H9 (cell line): Measurements from ENCODE around the gene VDR. TPM values are rescaled to one million over a fixed set of nuclear protein-coding genes. Genes with fewer than 3 reads are reported as not detected.

Experiments used
- DNase-seq: peaks from one replicate; pipeline ENCODE4 v3.0.0-alpha.2; 2017
- H2AFZ ChIP-seq: one replicate; pipeline ENCODE4 v1.6.1; 2013; ENCODE audit warnings: mild to moderate bottlenecking, low read length, control low read depth, moderate library complexity
- H2AK5ac ChIP-seq: 2 replicates; pipeline ENCODE4 v1.6.1; 2013; ENCODE audit warnings: low read length, control low read depth, mixed read lengths; ENCODE audit not compliant: insufficient read length
- H2BK120ac ChIP-seq: one replicate; pipeline ENCODE4 v1.6.1; 2013; ENCODE audit warnings: low read depth, mild to moderate bottlenecking, low read length, control low read depth, inconsistent platforms; ENCODE audit not compliant: poor library complexity, severe bottlenecking
- H2BK12ac ChIP-seq: 2 replicates; pipeline ENCODE4 v1.6.1; 2013; ENCODE audit warnings: low read length, control low read depth, mixed read lengths, low read depth; ENCODE audit not compliant: insufficient read length
- H2BK15ac ChIP-seq: 2 replicates; pipeline ENCODE4 v1.6.1; 2013; ENCODE audit warnings: low read depth, low read length, control low read depth
- H2BK20ac ChIP-seq: one replicate; pipeline ENCODE4 v1.6.1; 2013; ENCODE audit warnings: low read depth, mild to moderate bottlenecking, low read length, control low read depth, inconsistent platforms; ENCODE audit not compliant: poor library complexity, severe bottlenecking
- H2BK5ac ChIP-seq: 2 replicates; pipeline ENCODE4 v1.6.1; 2013; ENCODE audit warnings: low read length, control low read depth, mixed read lengths; ENCODE audit not compliant: insufficient read length
- H3K14ac ChIP-seq: 2 replicates; pipeline ENCODE4 v1.6.1; 2013; ENCODE audit warnings: low read length, control low read depth; ENCODE audit not compliant: insufficient read depth
- H3K18ac ChIP-seq: 2 replicates; pipeline ENCODE4 v1.6.1; 2013; ENCODE audit warnings: low read depth, mild to moderate bottlenecking, mixed read lengths, low read length, control low read depth; ENCODE audit not compliant: insufficient read length
- H3K23ac ChIP-seq: 2 replicates; pipeline ENCODE4 v1.6.1; 2013; ENCODE audit warnings: low read length, control low read depth, mixed read lengths, low read depth; ENCODE audit not compliant: insufficient read length
- H3K23me2 ChIP-seq: 2 replicates; pipeline ENCODE4 v1.6.1; 2013; ENCODE audit warnings: low read depth, mild to moderate bottlenecking, mixed read lengths, low read length, control low read depth; ENCODE audit not compliant: insufficient read length, poor library complexity, severe bottlenecking
- H3K27ac ChIP-seq: 2 replicates; pipeline ENCODE4 v1.5.1; 2013; ENCODE audit warnings: low read length, control low read depth, mixed read lengths, low read depth; ENCODE audit not compliant: insufficient read length
- H3K27me3 ChIP-seq: 2 replicates; pipeline ENCODE4 v1.6.1; 2013; ENCODE audit warnings: low read length, control low read depth, inconsistent platforms; ENCODE audit not compliant: insufficient read depth
- H3K4ac ChIP-seq: 2 replicates; pipeline ENCODE4 v1.6.1; 2013; ENCODE audit warnings: low read depth, mild to moderate bottlenecking, control low read depth, inconsistent platforms, low read length, moderate library complexity
- H3K4me1 ChIP-seq: 2 replicates; pipeline ENCODE4 v1.6.1; 2013; ENCODE audit warnings: low read length, control low read depth, inconsistent platforms; ENCODE audit not compliant: insufficient read depth
- H3K4me2 ChIP-seq: 2 replicates; pipeline ENCODE4 v1.6.1; 2013; ENCODE audit warnings: low read length, control low read depth, mixed read lengths; ENCODE audit not compliant: insufficient read length, insufficient read depth
- H3K56ac ChIP-seq: 2 replicates; pipeline ENCODE4 v1.6.1; 2013; ENCODE audit warnings: low read depth, mild to moderate bottlenecking, mixed read lengths, low read length, control low read depth; ENCODE audit not compliant: insufficient read length
- H3K79me1 ChIP-seq: 2 replicates; pipeline ENCODE4 v1.6.1; 2013; ENCODE audit warnings: low read depth, mild to moderate bottlenecking, moderate library complexity, low read length, control low read depth, inconsistent platforms; ENCODE audit not compliant: insufficient read depth, poor library complexity, severe bottlenecking
- H3K79me2 ChIP-seq: 2 replicates; pipeline ENCODE4 v1.6.1; 2013; ENCODE audit warnings: low read length, control low read depth, inconsistent platforms; ENCODE audit not compliant: insufficient read depth
- H3K9ac ChIP-seq: 2 replicates; pipeline ENCODE4 v1.6.1; 2013; ENCODE audit warnings: low read length, control low read depth, mixed read lengths; ENCODE audit not compliant: insufficient read length; ENCODE audit errors: extremely low read depth
- H3K9me3 ChIP-seq: one replicate; pipeline ENCODE4 v1.6.1; 2013; ENCODE audit warnings: low read depth, low read length, inconsistent platforms; ENCODE audit not compliant: control insufficient read depth
- H3T11ph ChIP-seq: one replicate; pipeline ENCODE4 v1.6.1; 2013; ENCODE audit warnings: mild to moderate bottlenecking, low read length, control low read depth, inconsistent platforms
- H4K20me1 ChIP-seq: one replicate; pipeline ENCODE4 v1.6.1; 2013; ENCODE audit not compliant: control insufficient read depth, insufficient read length, insufficient read depth
- H4K5ac ChIP-seq: 2 replicates; pipeline ENCODE4 v1.6.1; 2013; ENCODE audit warnings: low read depth, mild to moderate bottlenecking, mixed read lengths, low read length, control low read depth; ENCODE audit not compliant: insufficient read length
- H4K8ac ChIP-seq: replicated peaks from 2 replicates; pipeline ENCODE4 v1.6.1; 2013; ENCODE audit warnings: low read length, control low read depth, mixed read lengths, low read depth; ENCODE audit not compliant: insufficient read length
- H4K91ac ChIP-seq: 2 replicates; pipeline ENCODE4 v1.6.1; 2013; ENCODE audit warnings: low read depth, mild to moderate bottlenecking, moderate library complexity, mixed read lengths, low read length, control low read depth; ENCODE audit not compliant: insufficient read length
- H3K27ac Mint-ChIP-seq, 3 experiments: 2 replicates in 2 of 3; 3 replicates in 1 of 3; pipeline ENCODE4 v1.8.0; 2020 to 2021; ENCODE audit warnings: mixed read lengths in 3 of 3, mild to moderate bottlenecking in 1 of 3, moderate library complexity in 1 of 3
- H3K27me3 Mint-ChIP-seq: 2 replicates; pipeline ENCODE4 v1.8.0; 2021; ENCODE audit warnings: low read depth, mild to moderate bottlenecking, moderate library complexity, mixed read lengths
- H3K36me3 Mint-ChIP-seq, 3 experiments: 2 replicates in 2 of 3; 3 replicates in 1 of 3; pipeline ENCODE4 v1.8.0; 2020 to 2021; ENCODE audit warnings: low read depth in 3 of 3, mixed read lengths in 3 of 3; ENCODE audit not compliant: insufficient read depth in 1 of 3
- H3K4me1 Mint-ChIP-seq, 2 experiments: 2 replicates each; pipeline ENCODE4 v1.8.0; 2020; ENCODE audit warnings: mixed read lengths in 2 of 2
- H3K4me3 Mint-ChIP-seq, 2 experiments: 2 replicates in 1 of 2; 3 replicates in 1 of 2; pipeline ENCODE4 v1.8.0; 2020 to 2021; ENCODE audit warnings: mild to moderate bottlenecking in 2 of 2, mixed read lengths in 2 of 2, moderate library complexity in 1 of 2
- H3K9me3 Mint-ChIP-seq, 2 experiments: 2 replicates in 1 of 2; 3 replicates in 1 of 2; pipeline ENCODE4 v1.8.0; 2020; ENCODE audit warnings: mild to moderate bottlenecking in 2 of 2, mixed read lengths in 2 of 2, moderate library complexity in 1 of 2
- CTCF ChIP-seq: fragments of 200-600 bp; sonication (generic); conservative IDR thresholded peaks from 3 replicates; pipeline ENCODE4 v1.8.0; 2021; ENCODE audit warnings: antibody characterized with exemption, mild to moderate bottlenecking
- WGBS: extraction: QIAGEN DNeasy Blood & Tissue Kit; methylation state at CpG from one replicate; pipeline ENCODE4 v1.1.7; 2013; ENCODE audit warnings: missing lambda C conversion rate, low lambda C conversion rate, mixed read lengths; ENCODE audit not compliant: insufficient read length; ENCODE audit errors: extremely low coverage; 5-methylcytosine and 5-hydroxymethylcytosine counted together
- total RNA-seq: library from RNA; stranded (reverse); gene quantifications from 2 replicates; pipeline ENCODE4 v1.2.1, GENCODE V29; 2021

Gene VDR
- total RNA-seq, 1 experiment from 2014 or later = 0.61 TPM

DNA sequence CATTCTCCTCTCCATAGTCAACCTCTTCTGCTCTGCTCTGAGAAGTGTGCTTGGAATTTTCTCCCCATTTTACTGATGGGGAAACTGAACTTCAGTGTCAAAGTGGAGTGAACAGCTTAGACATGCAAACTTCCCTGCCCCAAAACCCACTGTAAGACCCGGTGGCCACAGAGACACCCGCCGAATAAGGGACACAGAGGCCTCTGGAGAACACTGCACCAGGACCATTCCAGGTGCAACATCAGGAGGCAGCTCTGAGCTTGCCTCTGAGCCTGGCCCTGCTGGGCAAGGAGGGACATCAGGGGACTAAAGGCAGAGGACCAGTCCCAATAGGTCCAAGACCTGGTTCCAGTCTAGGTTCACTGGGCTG is 86.8 kb downstream of the VDR start:
- H3K4me2 ChIP-seq = peak overlapping the region; percentile 35
- no peak overlapping the region for H3K4ac ChIP-seq
- no peak overlapping the region for H4K91ac ChIP-seq
- TF ChIP-seq CTCF = no peak
- H4K5ac ChIP-seq = no peak overlapping the region
- no peaks in the 10 kb centered on the region for H3K27me3 ChIP-seq
- no peak overlapping the region for H3K23ac ChIP-seq
- no peak overlapping the region for H3K56ac ChIP-seq
- H3K4me3 Mint-ChIP-seq = peak overlapping the region; percentile 79 to 83
- H3K4me1 ChIP-seq = peaks cover 22% of the 10 kb centered on the region; the same call in 1 of the 2 replicates
- DNase-seq = no peak
- H3K4me1 Mint-ChIP-seq = peaks cover 64 to 66% of the 10 kb centered on the region in 2 experiments
- peaks cover 8% of the 10 kb centered on the region for H3K27me3 Mint-ChIP-seq
- no peaks in the 10 kb centered on the region for H3K79me1 ChIP-seq
- WGBS = no CpG with 5 or more reads among the region's 3 CpGs
- no peak overlapping the region for H3K9ac ChIP-seq
- H3K23me2 ChIP-seq = peaks cover 7% of the 10 kb centered on the region
- no peak overlapping the region for H3K27ac ChIP-seq
- no peak overlapping the region for H2AFZ ChIP-seq
- H2BK12ac ChIP-seq = no peak overlapping the region
- no peak overlapping the region for H2BK120ac ChIP-seq
- H4K20me1 ChIP-seq = no peaks in the 10 kb centered on the region
- no peak overlapping the region for H2BK5ac ChIP-seq
- H3K9me3 ChIP-seq = no peaks in the 10 kb centered on the region
- H3K9me3 Mint-ChIP-seq = no peaks in the 10 kb centered on the region
- H2AK5ac ChIP-seq = no peak overlapping the region
- H3K79me2 ChIP-seq = peaks cover 23% of the 10 kb centered on the region; the same call in 1 of the 2 replicates
- H3K27ac Mint-ChIP-seq = peak overlapping the region; percentile 79 to 85 (median 81); a peak in 2 of 7 replicates
- H4K8ac ChIP-seq = no peak overlapping the region
- no peak overlapping the region for H3K18ac ChIP-seq
- no peak overlapping the region for H3K14ac ChIP-seq
- no peak overlapping the region for H2BK20ac ChIP-seq
- no peak overlapping the region for H2BK15ac ChIP-seq
- peaks cover 2 to 9% (median 5%) of the 10 kb centered on the region in 3 experiments; a peak in 4 of 7 replicates for H3K36me3 Mint-ChIP-seq
- no peak overlapping the region for H3T11ph ChIP-seq
